CD4-positive, alpha-beta T cell treated with Interleukin-21 for 1 hour (primary cell): ENCODE measurements around the gene C7orf57.
"Not testable (repeated sequence)": the region's sequence is repeated elsewhere in the genome, so short reads cannot be mapped to it uniquely, and the experiment has no call there.

Source experiments
- DNase-seq: peaks from one replicate; pipeline ENCODE4 v3.0.0-alpha.2; 2020

C7orf57 gene

DNA sequence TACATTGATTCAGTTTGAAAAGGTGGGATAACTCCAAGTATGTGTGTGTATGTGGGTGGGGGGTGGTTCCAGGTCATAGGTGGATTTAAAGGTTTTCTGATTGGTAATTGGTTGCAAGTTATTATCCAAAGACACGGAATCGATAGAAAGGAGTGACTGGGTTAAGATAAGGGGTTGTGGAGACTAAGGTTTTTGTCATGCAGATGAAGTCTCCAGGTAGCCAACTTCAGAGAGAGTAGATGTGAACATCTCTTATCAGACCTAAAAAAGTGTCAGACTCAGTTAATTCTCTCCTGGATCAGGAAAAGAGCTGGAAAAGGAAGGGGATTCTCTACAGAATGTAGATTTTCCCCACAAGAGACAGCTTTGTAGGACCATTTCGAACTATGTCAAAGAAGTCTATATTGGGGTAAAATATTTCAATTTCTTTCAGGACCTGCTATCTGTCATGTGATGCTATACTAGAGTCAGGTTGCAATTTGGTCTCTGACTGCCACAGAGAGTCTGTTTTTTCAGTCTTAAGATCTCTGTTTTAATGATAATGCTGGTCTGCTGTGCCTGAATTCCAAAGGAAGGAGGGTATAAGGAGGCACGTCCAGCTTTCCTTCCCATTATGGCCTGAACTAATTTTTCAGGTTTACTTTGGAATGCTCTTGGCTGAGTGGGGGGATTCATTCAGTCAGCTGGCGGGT lies 3.6 kb downstream of the C7orf57 start:
- no peak for DNase-seq

- DNase-seq = no peak
These were observed 5.8 kb downstream of the C7orf57 start for GRCh38 chr7:48040944-48041652.

GRCh38 chr7:48041653-48041970 lies 6.3 kb downstream of the C7orf57 start:
- no peak for DNase-seq

- no peak for DNase-seq
These were observed 6.9 kb downstream of the C7orf57 start for GRCh38 chr7:48042216-48042615.

GRCh38 chr7:48042636-48043035 lies 7.3 kb downstream of the C7orf57 start:
- no peak for DNase-seq

DNA sequence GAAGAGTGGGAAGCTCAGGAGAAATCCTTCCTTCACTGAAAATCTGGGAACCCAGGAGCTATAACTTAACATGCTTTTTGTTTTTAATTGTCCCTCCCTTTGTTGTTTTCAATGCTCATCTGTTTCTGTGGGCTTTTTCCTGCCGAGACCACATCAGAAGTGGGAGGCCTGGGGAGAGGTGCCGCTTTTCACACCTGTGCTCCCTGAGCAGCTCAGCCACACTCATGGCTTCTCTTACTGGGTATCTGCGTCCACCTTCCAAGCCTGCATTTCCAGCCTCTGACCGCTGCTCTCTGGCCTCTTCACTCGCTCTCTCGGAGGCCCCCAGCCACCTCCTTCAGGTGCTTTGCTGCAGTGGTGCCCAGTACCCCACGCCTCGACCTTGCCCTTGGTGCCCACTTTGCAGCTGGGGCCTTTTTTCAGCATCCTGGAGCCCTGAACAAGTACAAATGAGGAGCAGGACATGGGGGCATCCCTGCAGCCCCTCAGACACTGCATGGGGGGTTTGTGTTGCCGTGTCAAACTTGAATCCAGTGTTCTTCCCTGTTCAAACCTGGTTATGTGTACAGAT lies 9.9 kb downstream of the C7orf57 start:
- peak; percentile 14 for DNase-seq

DNA sequence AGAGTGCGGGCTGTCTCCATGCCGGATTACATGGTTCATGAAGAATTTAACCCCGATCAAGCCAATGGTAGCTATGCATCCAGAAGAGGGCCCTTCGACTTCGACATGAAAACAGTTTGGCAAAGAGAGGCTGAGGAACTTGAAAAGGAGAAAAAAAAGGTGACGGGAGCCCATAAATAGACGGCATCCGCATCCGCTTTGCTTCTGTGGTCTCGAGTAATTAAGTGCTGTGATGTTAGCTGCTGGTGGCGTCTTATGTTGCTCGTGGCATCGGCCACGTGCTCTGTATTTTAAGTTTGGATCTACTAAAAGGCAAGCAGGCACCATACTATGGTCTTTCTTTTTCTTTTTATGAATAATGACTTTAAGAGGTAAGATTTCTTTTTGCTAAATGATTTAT lies 11.1 kb downstream of the C7orf57 start:
- DNase-seq = peak; percentile 43

DNA sequence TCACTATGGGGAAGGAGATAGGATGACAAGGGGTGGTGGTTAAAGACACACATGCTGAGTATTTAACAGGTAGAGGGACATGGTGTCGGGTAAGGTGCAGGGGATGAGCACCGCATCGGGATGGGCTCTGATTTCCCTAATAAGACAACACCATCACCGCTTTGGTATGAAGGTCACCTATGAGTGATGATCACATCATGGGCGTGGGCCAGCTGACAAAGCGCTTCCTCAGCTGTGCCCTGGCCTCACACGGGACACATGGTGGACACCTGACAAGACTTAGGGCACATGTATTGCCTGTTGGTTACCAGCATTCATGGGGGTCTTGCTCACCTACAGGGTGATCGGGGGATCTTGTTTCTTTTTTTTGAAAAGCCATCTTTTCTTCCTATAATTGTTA lies 12.8 kb downstream of the C7orf57 start:
- no peak for DNase-seq

GRCh38 chr7:48049850-48050249 lies 14.5 kb downstream of the C7orf57 start:
- DNase-seq = no peak

- DNase-seq = peak; percentile 12
These were observed 17.4 kb downstream of the C7orf57 start for GRCh38 chr7:48052748-48053147.

DNA sequence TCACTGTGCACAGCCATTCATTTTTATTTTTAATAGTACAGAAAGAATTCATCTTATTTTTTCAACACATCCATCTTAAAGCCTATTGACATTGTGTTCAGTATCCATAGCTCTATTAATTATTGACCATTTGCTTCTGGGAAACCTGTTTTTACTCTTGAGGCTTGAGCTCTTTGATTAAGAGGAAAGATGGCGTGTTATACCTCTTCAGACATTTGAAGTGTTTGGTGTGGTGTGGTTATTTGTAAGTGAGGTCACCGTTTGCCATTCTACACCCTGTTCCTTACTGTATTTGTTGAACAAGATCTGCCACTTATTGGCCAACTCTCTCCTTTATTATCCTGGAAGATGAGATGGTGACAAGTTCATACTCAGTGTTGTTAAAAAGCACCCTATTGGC lies 18.4 kb downstream of the C7orf57 start:
- no peak for DNase-seq

DNA sequence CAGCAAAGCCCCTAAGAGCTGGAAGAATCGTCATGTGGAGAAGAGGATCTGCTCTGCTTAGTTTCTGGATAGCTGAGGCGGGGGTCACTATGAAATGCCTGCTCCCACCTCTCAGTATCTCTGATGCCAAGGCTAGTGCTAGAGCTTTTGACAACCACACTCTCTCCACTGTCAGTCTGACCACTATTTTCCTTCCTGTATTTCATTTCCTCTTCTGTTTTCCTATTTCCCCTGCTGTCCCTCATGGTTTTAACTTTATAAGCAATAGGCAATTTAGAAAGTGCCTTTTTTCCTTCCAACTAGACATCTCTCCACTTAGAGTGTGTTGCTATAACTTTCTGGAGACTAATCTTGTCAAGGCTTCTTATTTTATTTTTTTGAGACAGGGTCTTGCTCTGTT lies 23.6 kb downstream of the C7orf57 start:
- DNase-seq = no peak

GRCh38 chr7:48059706-48060105 lies 24.4 kb downstream of the C7orf57 start:
- DNase-seq = no peak

- DNase-seq = no peak
These were observed 28.6 kb downstream of the C7orf57 start for GRCh38 chr7:48063985-48064384.

- no peak for DNase-seq
These were observed 32.1 kb downstream of the C7orf57 start for GRCh38 chr7:48067475-48067874.

- DNase-seq = no peak
These were observed 38.9 kb downstream of the C7orf57 start for GRCh38 chr7:48074204-48074654.

DNA sequence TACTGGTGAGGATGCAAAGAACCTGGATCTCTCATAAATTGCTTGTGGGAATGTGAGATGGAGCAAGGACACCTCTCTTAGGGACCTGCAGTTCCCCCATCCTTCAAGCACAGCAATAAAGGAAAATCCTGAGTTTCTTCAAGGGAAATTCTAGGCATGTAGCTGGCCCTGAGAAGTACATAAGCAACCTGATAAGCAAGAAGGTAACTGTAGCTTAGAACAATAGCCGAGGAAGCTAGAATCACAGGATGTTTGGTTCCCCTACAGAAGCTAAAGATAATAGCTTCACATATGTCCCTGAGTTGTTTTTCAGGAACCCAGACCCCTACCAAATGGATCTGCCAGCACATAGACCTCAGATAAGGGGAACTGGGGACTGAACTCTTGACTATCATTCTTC lies 42.1 kb downstream of the C7orf57 start:
- DNase-seq = no peak

- DNase-seq = no peak
These were observed 43.1 kb downstream of the C7orf57 start for GRCh38 chr7:48078470-48078869.

DNA sequence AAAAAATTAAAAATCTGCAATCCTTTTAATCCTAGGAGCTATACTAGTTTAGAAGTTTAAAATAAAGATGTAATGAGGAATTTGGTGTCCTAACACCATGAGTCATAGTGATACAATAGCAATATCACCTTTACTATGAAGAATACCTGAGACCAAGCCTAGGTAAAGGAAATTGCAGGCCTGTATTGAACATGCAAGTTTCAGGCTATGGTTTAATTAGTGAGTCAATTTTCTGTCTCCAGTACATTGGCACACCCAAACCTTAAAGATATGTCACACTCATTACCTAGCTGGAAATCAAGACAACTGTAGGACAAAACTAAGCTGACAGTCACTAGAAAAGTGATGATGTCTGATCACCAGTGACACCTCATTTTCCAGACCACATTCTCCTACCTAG lies 47.0 kb downstream of the C7orf57 start:
- DNase-seq = not testable (repeated sequence)

- peak; percentile 37 for DNase-seq
These were observed 47.9 kb downstream of the C7orf57 start for GRCh38 chr7:48083114-48083830.

GRCh38 chr7:48084727-48085432 lies 49.5 kb downstream of the C7orf57 start:
- peak; percentile 75 for DNase-seq

DNA sequence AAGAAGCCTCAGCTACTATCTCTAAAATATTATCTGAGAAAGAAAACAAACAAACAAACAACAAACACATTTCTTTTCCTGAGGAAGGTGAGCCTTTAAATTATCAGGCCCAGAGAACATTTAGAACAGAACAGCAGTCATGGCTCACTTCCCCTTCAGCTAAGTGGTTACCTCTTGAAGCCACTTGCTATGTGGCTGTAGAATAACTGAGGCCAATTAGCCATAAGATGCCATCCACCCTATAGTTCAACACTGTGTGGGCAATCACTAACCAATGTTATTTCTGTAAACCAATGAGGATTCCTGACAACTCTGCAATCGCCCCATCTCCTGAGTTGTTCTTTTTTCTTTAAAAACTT lies 50.1 kb downstream of the C7orf57 start:
- DNase-seq = no peak

GRCh38 chr7:48085942-48086341 lies 50.6 kb downstream of the C7orf57 start:
- DNase-seq = no peak
